ENCODE data around the gene TTC23L.

TTC23L gene

GRCh38 chr5:34929134-34929719 is 90.3 kb downstream of the TTC23L start, which contains the start of gene DNAJC21:
DNAJC21 (plus strand) TSS chr5:34929559; CDS start chr5:34929820, 261 bp downstream.
- Histone ChIP-seq H3K4me3 (ENCODE audit: low read length, poor library complexity, severe bottlenecking) (peak within 1 kb of the TSS; percentile 93), H3K9me3 (ENCODE audit: insufficient read depth, low read depth, low read length) (no peaks in the 10 kb centered on the region), H3K27me3 (ENCODE audit: insufficient read depth, low read length, poor library complexity, severe bottlenecking) (no peaks in the 10 kb centered on the region), H3K4me1 (ENCODE audit: insufficient read depth, low read length, poor library complexity, severe bottlenecking) (peaks cover 31% of the 10 kb centered on the region), H3K9ac (ENCODE audit: low read depth, low read length, poor library complexity, severe bottlenecking) (peak within 1 kb of the TSS; percentile 92), H3F3A (ENCODE audit: low read depth) (peaks cover 5% of the 10 kb centered on the region; the same call in 1 of the 2 replicates), H3K4me2 (ENCODE audit: low read depth, low read length, poor library complexity, severe bottlenecking) (peak within 1 kb of the TSS; percentile 76), H4K20me1 (ENCODE audit: insufficient read depth, low read length, poor library complexity, severe bottlenecking) (peaks cover 26% of the 10 kb centered on the region), H3K9me2 (replicated peaks; ENCODE audit: low read depth, low read length) (no peaks in the 10 kb centered on the region), H2AFZ (ENCODE audit: low read length) (peak within 1 kb of the TSS; percentile 88), H3K79me2 (ENCODE audit: insufficient read depth, low read length) (peaks cover 48% of the 10 kb centered on the region), H3K36me3 (ENCODE audit: insufficient read depth, low read length) (peaks cover 24% of the 10 kb centered on the region)
- TF ChIP-seq EZH2phosphoT487 (IDR thresholded peaks at IDR 0.05; ENCODE audit: borderline replicate concordance) (no peak), CTCF (conservative IDR thresholded peaks at IDR 0.05; ENCODE audit: low read length) (no peak)

GRCh38 chr5:34929720-34930461 is 90.9 kb downstream of the TTC23L start:
- peak overlapping the region; percentile 72 for H3K4me2 ChIP-seq (ENCODE audit: low read depth, low read length, poor library complexity, severe bottlenecking)
- peaks cover 32% of the 10 kb centered on the region for H3K4me1 ChIP-seq (ENCODE audit: insufficient read depth, low read length, poor library complexity, severe bottlenecking)
- H3K4me3 ChIP-seq (ENCODE audit: low read length, poor library complexity, severe bottlenecking) = peak overlapping the region; percentile 93
- H3K36me3 ChIP-seq (ENCODE audit: insufficient read depth, low read length) = peaks cover 17% of the 10 kb centered on the region
- no peaks in the 10 kb centered on the region for H3K9me3 ChIP-seq (ENCODE audit: insufficient read depth, low read depth, low read length)
- peaks cover 49% of the 10 kb centered on the region for H3K79me2 ChIP-seq (ENCODE audit: insufficient read depth, low read length)
- peak overlapping the region; percentile 88 for H2AFZ ChIP-seq (ENCODE audit: low read length)
- TF ChIP-seq EZH2phosphoT487 (IDR thresholded peaks at IDR 0.05; ENCODE audit: borderline replicate concordance) = no peak
- no peak for TF ChIP-seq CTCF (conservative IDR thresholded peaks at IDR 0.05; ENCODE audit: low read length)
- H3K9ac ChIP-seq (ENCODE audit: low read depth, low read length, poor library complexity, severe bottlenecking) = peak overlapping the region; percentile 92
- H4K20me1 ChIP-seq (ENCODE audit: insufficient read depth, low read length, poor library complexity, severe bottlenecking) = peaks cover 32% of the 10 kb centered on the region
- H3K9me2 ChIP-seq (replicated peaks; ENCODE audit: low read depth, low read length) = no peaks in the 10 kb centered on the region
- no peaks in the 10 kb centered on the region for H3K27me3 ChIP-seq (ENCODE audit: insufficient read depth, low read length, poor library complexity, severe bottlenecking)
- H3F3A ChIP-seq (ENCODE audit: low read depth) = peaks cover 5% of the 10 kb centered on the region; the same call in 1 of the 2 replicates

GRCh38 chr5:34930462-34930844 is 91.5 kb downstream of the TTC23L start:
- no peaks in the 10 kb centered on the region for H3K27me3 ChIP-seq (ENCODE audit: insufficient read depth, low read length, poor library complexity, severe bottlenecking)
- peaks cover 5% of the 10 kb centered on the region; the same call in 1 of the 2 replicates for H3F3A ChIP-seq (ENCODE audit: low read depth)
- peaks cover 32% of the 10 kb centered on the region for H4K20me1 ChIP-seq (ENCODE audit: insufficient read depth, low read length, poor library complexity, severe bottlenecking)
- peaks cover 35% of the 10 kb centered on the region for H3K4me1 ChIP-seq (ENCODE audit: insufficient read depth, low read length, poor library complexity, severe bottlenecking)
- peaks cover 15% of the 10 kb centered on the region; the same call in 1 of the 2 replicates for H3K36me3 ChIP-seq (ENCODE audit: insufficient read depth, low read length)
- H3K79me2 ChIP-seq (ENCODE audit: insufficient read depth, low read length) = peaks cover 54% of the 10 kb centered on the region
- no peaks in the 10 kb centered on the region for H3K9me3 ChIP-seq (ENCODE audit: insufficient read depth, low read depth, low read length)
- peak overlapping the region; percentile 93 for H3K4me3 ChIP-seq (ENCODE audit: low read length, poor library complexity, severe bottlenecking)
- no peaks in the 10 kb centered on the region for H3K9me2 ChIP-seq (replicated peaks; ENCODE audit: low read depth, low read length)
- H3K4me2 ChIP-seq (ENCODE audit: low read depth, low read length, poor library complexity, severe bottlenecking) = peak overlapping the region; percentile 72
- no peak for TF ChIP-seq EZH2phosphoT487 (IDR thresholded peaks at IDR 0.05; ENCODE audit: borderline replicate concordance)
- no peak for TF ChIP-seq CTCF (conservative IDR thresholded peaks at IDR 0.05; ENCODE audit: low read length)
- H3K9ac ChIP-seq (ENCODE audit: low read depth, low read length, poor library complexity, severe bottlenecking) = peak overlapping the region; percentile 92
- H2AFZ ChIP-seq (ENCODE audit: low read length) = peak overlapping the region; percentile 88
